NCI-H146 treated with DMSO at 0.1 percent for 48 hours (cell line): Measurements from ENCODE around the gene PDZRN3.

Experiments
- DNase-seq: peaks from one replicate; lab custom pipeline; 2025; ENCODE audit not compliant: unreplicated experiment; lab: John Stamatoyannopoulos, UW

PDZRN3 gene

DNA sequence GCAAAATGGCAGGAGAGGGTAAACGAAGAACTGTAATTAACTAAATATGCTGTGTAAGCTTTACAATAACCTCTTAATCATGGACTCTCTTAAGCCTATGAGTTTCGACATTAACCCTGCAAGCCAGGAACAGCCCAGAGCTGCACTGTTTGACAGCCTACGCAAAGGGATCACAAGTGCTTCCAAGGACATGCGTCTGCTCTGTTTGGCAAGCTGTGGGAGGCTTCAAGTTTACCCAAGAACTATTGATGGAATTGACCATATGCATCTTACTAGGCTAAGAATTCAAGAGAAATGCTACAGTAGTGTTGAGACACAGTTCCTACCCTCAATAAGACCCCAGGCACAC, 66.0 kb downstream of the PDZRN3 start:
- DNase-seq, result no peak

DNA sequence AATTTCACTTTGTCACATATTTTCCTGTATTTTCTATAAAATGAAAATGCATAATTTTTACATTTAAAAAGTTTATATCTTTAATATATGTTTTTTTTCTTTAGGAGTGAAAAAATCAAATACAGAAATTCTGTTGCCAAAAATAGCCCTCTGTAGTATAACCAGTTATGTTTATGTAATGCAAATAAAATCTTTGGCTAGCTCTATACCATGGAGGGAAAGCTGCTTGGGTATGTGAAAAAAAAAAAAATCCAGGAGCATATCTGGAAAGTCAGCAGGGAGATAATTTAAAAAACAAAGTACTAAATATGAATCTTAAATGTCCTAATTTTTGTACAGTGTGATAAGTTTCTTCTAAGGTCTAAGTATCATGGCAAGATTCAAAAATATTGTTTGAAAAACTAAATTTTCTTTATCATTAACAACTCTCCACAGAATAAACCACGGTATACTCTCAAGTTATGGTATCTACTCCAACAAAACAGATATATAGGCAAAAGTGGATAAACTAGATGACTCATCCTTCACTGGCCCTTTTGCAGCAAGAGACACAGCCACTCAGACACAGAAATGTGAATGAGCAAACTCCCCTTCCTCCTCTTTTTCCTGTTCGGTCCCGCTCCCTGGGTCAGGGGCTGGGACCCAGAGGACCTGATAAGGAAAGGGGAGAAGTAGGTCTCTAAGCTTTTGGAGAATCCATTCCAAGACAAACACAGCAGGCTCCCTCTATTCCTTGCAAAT, 66.6 kb downstream of the PDZRN3 start:
- no peak for DNase-seq

DNA sequence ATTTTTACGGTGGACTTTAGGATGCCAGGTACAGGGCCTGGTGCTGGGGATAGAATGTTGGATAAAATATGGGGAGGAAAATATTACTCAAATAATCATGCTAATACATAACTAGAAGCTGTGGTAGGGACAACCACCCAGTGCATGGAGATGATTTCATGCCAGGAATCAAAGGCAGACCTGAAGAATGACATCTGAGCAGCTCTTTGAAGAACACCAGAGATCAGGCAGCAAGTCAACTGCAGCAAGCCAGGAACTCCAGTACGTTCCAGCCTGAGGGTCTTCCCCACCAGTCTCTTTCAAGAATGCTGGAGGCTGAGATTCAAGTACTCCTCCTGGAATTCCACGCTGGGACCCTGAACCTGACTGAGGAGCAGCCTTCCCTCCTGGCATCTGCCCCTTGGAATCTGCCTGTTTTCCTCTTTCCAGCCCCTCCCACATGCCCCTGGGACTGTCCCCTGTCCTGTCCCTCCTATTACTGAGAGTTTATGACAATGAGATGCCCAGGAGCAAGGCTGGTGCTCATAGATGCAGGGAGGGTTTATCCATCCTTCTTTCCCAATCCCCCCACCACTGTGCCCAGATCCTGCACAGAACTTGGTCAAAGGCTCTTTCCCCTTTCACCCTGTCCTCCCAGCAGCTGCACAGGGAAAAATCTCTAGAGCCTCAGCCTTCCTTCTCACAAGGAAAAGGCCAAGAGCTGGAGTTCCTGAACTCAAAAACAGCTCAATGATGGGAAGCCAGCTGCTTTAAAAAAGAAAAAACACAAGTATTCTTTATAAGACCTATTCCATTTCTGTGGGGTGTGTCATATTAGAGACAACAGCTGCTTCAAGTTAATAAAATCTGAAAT, 68.0 kb downstream of the PDZRN3 start:
- no peak for DNase-seq

DNA sequence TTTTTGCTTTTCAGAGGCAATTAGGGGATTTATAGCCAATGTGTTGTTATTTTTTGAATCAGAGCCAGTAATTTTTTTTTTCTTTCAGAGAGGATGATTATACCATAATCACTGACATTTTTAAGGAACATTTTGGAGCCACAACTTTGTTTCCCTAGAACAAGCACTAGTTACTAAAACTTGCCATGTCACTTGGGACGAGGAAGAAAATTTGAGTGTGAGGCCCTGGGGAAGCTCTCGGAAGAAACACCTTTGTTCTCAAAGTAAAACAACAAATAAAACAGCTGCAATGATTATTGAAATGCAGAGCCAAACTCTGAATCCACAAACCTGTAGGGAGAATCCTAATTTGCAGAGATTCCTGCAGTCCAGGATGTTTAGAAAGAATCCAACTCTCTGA, 69.7 kb downstream of the PDZRN3 start:
- DNase-seq, result no peak

DNA sequence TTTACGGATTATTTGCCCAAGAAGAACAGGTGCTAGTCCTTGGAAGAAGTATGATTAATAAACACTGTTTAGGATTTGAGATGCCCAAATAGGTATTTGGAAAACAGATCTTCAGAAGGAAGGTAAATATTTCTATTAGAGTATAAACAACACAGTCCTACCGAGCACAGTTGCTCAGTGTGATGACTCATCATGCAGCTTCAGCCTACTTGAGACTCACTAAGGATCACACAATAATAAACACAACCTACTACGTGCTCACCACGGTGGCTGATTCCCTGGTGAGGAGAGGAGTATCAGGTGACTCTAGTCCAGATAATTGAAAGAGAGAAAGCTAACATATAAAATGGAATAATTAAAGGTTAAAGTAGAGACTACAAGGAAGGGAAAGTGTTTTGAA, 72.0 kb downstream of the PDZRN3 start:
- no peak for DNase-seq

DNA sequence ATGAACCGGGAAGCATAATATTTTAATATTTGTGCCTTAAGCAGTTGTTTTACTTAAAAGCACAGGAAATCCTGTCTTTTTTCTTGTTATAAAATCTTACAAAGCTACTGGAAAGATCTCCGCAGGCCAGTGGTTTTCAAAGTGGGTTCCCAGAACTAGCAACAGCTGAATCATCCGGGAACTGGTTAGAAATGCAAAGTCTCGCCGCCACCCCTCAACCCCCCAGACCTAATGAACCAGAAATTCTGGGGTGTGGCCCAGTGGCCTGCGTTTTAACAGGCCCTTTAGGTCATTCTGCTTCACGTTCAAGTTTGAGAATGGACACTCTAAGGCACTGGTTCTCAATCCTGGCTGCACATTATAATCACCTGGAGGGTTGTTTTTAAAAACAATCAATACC, 74.7 kb downstream of the PDZRN3 start:
- no peak for DNase-seq

DNA sequence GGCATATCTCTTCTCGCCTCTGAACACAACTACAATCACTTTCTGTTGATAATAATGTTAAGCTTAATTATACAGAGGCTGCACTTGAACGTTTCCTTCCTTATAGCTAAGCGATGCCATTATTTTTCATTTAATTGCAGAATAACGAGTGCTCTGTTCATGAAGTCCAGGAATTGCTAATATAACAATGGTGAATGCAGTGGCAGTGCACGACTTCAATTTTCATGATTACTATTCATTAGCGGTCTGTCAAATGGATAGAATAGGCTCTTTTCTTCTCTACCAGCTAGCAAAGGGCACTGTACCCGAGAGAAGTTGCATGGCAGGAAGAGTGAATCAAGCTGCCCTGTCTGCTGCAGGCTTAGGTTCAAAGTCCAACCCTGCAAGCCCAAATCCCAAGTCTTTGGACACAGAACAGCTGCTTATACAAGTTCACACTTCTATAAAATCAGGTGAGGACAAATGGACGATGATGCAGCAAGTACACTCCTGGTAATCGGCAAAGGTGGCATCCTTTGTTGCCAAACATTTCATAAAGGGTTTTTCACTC, 75.6 kb downstream of the PDZRN3 start:
- no peak for DNase-seq

DNA sequence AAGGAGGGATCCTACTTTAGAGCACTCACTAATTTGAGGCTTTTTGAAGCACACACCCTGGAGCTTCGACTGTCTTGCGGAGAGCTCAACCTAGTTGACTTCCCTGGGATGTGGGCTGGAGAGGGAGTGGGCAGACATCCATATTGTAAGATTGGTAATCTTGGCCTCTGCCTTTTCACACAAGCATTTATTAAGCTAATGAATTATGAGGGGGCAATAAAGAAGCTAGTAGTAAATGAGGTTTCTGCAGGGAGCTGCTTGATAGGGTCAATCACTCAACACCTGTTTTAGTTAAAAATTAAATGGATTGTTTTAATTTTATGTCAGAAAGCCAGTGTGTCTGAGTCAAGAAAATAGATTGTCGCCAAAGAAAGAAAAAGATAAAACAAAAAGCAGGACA, 76.3 kb downstream of the PDZRN3 start:
- DNase-seq, result no peak

DNA sequence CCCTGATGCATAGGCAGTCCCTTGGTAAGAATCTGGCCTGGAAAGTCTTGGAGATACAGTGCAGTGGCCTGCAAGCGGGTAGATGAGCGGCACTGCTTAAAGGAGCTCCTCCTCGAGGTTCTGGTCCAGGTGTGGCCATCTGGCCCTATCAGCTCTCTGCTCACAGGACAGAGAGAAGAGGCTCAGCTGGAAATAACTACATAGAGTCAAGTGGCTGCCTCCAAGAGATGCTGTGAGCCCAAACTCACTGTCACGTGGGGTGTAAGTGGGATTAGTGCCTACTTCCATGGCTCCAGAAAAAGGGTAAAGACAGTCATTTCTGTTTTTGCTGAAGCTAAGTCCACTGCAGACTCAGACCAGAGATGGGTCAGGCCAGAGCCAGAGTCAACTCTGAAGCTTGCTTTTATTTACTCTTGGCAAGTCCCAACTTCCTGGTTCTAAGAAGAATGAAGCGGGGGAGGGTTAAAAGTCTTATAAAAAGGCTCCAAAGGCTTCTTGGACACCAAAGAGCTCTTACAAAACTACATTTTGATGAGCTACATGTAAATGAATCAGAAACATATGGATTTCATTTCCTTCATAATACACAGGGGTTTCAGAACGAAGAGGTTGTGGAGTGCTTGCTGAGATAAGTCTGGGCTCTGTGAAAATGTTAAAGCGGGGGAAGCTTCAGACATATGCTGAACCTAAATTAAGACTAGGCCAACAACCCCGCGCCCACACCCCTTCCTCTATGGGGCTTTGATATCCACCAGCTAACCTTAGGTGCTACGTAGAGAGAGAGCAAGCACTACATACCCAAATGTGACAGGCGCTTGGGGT, 77.1 kb downstream of the PDZRN3 start:
- no peak for DNase-seq

DNA sequence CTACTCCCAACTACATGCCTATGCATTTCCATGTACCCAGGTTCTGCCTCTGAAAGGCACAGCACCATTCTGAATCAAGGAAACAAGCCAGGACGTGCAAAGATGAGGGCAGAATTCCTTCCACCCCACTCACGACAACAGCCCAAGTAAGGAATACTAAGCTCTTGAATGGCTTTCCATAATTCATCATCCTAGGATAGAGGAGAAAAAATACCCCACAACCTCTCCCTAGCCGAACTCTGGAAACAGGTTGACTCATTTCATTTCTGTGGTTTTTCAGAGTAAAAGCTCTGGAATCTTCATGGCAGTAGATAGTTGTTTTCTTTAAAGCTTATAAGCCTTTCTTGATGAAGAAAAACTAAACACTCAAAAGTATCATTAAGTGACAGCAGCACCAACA, 77.8 kb downstream of the PDZRN3 start:
- no peak for DNase-seq

DNA sequence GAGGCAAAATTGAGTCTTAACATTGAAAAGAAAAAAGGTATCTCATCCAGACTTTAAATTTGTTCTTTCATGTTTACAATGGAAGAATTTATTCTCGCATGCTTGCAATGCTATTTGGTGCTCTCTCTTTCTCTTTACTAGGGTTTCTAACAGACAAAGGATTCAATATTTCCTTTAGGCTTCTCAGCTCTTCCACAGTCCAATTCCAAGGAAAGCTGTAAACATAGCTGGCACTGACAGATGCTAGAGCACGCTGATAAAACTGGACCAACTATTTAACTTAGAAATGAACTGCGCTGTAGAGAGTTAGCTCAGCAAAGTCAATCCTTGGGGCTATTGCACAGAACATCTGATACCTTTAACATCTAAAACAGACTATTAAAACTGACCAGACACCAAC, 81.3 kb downstream of the PDZRN3 start:
- no peak for DNase-seq

DNA sequence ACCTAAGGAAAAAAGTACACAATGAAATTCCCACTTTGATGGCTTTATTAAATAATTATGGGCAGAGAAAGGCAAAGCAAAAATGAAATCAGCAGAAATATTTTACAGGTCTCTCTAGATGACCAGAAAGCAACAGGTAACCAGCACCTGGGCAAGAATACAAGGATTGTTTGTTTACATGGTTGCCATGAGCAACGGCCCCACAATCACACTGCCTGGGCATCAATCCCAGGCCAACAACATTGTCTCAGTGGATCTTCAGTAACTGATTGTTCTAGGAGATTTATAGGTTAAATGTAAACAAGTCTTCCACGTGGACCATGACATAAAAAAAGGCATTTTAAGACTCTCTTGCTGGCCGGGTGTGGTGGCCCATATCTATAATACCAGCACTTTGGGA, 82.6 kb downstream of the PDZRN3 start:
- DNase-seq, result peak; percentile 32

DNA sequence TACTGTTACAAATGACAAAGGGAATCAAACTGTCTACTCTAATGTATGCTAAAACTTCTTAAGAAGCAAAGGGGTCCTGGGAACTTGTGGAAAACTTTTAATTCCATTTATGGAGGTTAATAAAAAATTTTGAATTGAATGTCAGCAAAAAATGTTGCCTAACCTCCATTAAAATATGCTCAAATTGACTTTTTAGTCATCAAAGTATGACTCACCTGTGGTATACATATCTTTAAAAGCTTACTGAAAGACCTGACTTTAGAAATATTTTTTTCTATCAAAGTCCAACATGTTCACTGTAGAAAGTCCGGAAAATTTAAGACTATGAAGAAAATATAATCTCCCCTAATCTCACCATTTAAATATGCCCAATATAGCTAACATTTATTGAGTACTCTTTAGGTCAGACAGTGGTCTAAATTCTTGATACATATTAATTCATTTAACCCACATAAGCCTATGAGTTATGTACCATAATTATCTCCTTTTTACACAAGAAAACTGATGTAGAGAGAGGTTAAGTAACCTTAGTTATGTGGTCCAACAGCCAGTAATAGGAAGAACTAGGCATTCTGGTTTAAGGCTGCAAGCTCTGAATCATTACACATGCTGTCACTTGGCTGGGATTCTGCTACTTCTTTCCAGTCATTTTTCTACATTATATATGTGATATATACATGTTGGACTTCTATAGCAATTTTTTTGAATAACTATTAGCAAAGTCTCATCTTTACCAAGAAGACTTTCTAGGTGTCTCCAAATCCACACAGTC, 83.6 kb downstream of the PDZRN3 start:
- DNase-seq, result no peak

DNA sequence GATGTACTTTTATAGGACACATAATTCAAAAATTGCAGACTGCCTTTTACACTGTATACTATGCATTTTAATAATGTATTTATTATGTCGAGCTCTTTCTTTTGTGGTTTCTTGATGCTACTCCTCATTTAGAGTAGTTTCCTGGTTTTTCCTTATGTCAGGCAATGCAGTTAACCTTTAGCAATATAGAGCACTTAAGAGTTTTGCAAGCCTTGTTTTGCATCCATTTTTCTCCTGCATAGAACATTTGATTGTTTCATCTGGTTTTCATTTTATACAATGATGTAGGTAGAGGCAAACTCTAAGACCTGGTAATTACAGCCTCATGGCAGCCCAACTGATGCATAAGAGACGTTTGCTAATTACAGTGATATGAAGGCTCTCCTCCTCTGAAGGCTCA, 86.3 kb downstream of the PDZRN3 start:
- DNase-seq, result no peak

DNA sequence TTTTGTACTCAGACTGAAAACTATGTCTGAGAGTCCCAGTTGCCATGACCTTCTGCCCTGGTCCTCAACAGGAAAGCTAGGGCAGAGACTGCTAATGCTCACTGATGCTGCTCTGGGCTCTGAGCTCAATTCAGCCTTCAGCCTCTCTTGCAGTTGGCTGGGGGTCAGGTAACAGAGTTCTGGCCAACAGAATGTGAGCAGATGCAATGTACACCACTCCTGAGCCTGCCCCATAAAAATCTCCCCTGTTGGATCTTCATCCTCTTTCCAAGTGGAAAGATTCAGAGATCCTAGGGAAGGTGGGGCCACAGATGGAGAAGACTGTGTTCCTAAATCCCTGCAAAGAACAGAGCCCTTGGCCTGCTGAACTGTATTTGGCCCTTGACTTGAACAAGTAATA, 87.8 kb downstream of the PDZRN3 start:
- no peak for DNase-seq

DNA sequence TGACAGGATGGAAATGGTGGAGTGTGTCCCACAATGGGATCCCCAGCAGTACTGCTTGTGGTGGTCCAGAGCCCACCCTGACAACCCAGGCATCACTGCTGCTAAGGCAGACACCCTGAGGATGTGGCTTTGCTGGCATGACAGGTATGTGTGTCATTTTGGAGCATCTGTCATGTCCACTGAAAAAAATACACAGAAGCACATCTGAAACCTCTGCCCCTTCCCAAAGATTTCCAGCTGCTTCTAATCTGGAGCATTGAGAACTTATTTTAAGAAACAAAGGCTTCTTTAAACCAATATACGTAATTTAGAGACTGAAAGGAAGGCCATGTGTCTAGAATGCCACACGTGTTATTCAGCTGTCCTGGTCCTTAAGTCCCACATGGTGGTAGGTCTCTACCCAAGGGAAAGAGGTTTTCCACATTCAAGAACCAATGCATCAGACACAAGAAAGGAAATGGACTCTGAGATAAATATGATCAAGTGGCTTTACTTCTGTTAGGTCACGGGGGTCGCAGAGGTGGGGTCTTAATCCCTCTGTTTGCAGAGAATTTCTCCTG, 88.3 kb downstream of the PDZRN3 start:
- DNase-seq, result no peak

DNA sequence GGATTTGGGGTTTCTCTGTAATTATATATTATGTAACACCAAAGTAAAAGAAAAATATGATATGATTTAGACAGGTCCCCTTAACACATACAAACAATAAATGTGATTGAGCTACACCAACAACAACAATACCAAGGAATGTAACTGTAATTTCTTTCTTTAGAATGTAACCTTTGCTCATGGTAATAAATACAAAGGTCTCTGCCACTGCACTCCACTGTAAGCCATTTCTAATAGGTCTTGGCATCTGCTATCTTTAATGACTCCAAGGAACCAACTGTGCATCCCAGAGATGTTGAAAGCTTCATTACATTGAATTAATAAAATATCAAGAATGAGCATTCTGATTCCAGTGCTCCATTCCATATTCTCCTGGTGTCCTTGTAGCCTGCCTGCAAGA, 88.8 kb downstream of the PDZRN3 start:
- no peak for DNase-seq

DNA sequence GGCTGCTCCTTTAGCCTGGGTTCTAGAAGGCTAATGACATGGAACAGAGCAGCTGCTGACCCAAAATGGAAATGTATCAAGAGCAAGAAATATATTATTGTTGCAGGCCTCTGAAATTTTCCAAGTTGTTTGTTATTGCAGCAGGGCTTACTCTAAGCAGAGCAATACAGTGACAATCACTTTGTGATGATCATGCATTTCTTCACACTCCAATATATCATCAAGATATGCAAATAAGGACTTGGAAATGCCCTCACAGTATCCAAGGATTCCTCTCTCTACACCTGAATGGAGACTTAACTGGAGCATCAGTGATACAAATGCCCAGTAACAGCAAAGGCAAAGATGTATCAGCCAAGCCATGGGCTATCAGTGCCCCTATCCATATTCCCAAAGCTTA, 89.6 kb downstream of the PDZRN3 start:
- DNase-seq, result no peak

DNA sequence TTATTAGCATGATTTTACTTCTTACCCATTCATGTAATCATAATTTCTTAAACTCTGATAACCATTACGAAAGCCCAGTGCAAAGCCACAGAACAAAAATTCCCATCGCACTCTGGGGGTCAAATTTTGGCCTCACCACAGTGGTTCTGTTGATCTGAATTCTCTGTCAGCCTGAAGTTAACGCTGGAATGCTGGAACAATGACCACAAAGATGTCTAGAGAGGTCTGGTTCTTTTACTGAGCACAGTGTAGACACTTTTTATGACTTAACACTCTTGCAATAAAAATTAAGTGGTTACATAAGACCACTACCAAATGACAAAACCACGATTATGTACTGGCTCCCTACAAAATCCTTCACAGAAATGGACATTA, 94.7 kb downstream of the PDZRN3 start:
- no peak for DNase-seq

DNA sequence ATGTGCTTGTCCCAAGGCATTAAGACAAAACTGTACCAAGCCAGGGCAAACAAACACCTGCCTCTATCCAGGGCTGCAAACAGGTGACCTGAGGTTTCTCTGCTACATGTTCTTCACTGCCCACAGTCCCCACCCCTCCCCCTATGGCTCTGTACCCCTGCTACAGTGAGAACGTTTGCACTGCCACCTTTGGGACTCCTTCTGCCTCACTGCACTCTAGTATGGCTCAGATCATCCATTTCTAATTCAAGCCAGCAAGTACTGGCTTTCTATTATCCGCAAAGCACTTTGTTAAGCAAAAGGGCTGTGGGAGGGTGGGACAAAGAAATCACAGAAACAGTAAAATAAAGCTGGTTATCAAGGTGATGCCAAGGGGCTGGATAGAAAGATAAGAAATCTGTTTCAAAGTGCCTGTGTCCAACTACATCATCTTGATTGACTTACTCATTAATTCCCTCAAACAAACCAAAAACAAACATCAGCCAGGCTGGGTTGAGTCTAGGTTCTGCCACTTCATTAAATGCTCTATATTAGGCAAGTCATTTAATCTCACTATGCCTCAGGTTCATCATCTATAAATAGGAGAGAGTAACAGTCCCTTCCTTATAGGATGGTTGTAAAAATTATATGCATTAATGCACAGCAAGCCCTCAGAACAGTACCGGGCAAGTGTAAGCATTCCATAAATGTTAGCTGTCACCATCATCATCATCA, 95.3 kb downstream of the PDZRN3 start:
- DNase-seq, result no peak
